WERI-Rb-1 (cell line): ENCODE data around the gene CAPN2.

Source experiments
- DNase-seq: peaks from one replicate; pipeline ENCODE4 v3.0.0-alpha.2; 2020
- H3K27ac ChIP-seq: fragments of 250-450 bp; sonication (Bioruptor Pico); 2 replicates; pipeline ENCODE4 v1.5.1; 2020; ENCODE audit warnings: mild to moderate bottlenecking, moderate library complexity
- H3K27me3 ChIP-seq: fragments of 250-450 bp; sonication (Bioruptor Pico); 2 replicates; pipeline ENCODE4 v1.5.1; 2021; ENCODE audit warnings: mild to moderate bottlenecking, low read depth, moderate library complexity; ENCODE audit not compliant: insufficient read depth, severe bottlenecking
- H3K36me3 ChIP-seq: fragments of 250-450 bp; sonication (Bioruptor Pico); 2 replicates; pipeline ENCODE4 v1.5.1; 2020; ENCODE audit warnings: mild to moderate bottlenecking, moderate library complexity
- H3K4me3 ChIP-seq: 2 replicates; pipeline ENCODE4 v1.5.1; 2011; ENCODE audit warnings: low read depth, mild to moderate bottlenecking, control low read depth, low read length
- H3K9me3 ChIP-seq: fragments of 250-450 bp; sonication (Bioruptor Pico); 2 replicates; pipeline ENCODE4 v1.5.1; 2021; ENCODE audit warnings: mild to moderate bottlenecking, moderate library complexity; ENCODE audit not compliant: severe bottlenecking
- CTCF ChIP-seq: IDR thresholded peaks from 2 replicates; pipeline ENCODE4 v1.5.1; 2011; ENCODE audit warnings: low read depth, mild to moderate bottlenecking, control low read depth, inconsistent platforms, low read length

CAPN2 gene

GRCh38 chr1:223717123-223717522 lies 4.8 kb downstream of the CAPN2 start:
- Histone ChIP-seq H3K9me3 (no peaks in the 10 kb centered on the region), H3K27ac (no peak overlapping the region), H3K36me3 (no peaks in the 10 kb centered on the region), H3K27me3 (no peaks in the 10 kb centered on the region), H3K4me3 (no peak overlapping the region)
- no peak for TF ChIP-seq CTCF
- DNase-seq, result no peak

- no peak for DNase-seq
- Histone ChIP-seq H3K9me3 (no peaks in the 10 kb centered on the region), H3K36me3 (no peaks in the 10 kb centered on the region), H3K27me3 (no peaks in the 10 kb centered on the region), H3K4me3 (no peak overlapping the region), H3K27ac (no peak overlapping the region)
- TF ChIP-seq CTCF, result no peak
These were observed 5.5 kb downstream of the CAPN2 start for GRCh38 chr1:223717695-223718363.

GRCh38 chr1:223718850-223719249 lies 6.5 kb downstream of the CAPN2 start:
- H3K27me3 ChIP-seq, result no peaks in the 10 kb centered on the region
- H3K9me3 ChIP-seq, result no peaks in the 10 kb centered on the region
- no peak for TF ChIP-seq CTCF
- H3K36me3 ChIP-seq, result no peaks in the 10 kb centered on the region
- no peak for DNase-seq
- H3K27ac ChIP-seq, result no peak overlapping the region
- no peak overlapping the region for H3K4me3 ChIP-seq

- H3K4me3 ChIP-seq, result no peak overlapping the region
- TF ChIP-seq CTCF, result no peak
- H3K9me3 ChIP-seq, result no peaks in the 10 kb centered on the region
- no peaks in the 10 kb centered on the region for H3K27me3 ChIP-seq
- H3K36me3 ChIP-seq, result no peaks in the 10 kb centered on the region
- no peak overlapping the region for H3K27ac ChIP-seq
- no peak for DNase-seq
These were observed 8.7 kb downstream of the CAPN2 start for GRCh38 chr1:223720971-223721591.

- Histone ChIP-seq H3K36me3 (no peaks in the 10 kb centered on the region), H3K27me3 (no peaks in the 10 kb centered on the region), H3K9me3 (no peaks in the 10 kb centered on the region), H3K27ac (no peak overlapping the region), H3K4me3 (no peak overlapping the region)
- no peak for TF ChIP-seq CTCF
- no peak for DNase-seq
These were observed 9.6 kb downstream of the CAPN2 start for GRCh38 chr1:223721658-223722607.
